CD4-positive, alpha-beta T cell (primary cell): Measurements from ENCODE around the gene C6orf163. TPM values are rescaled to one million over a fixed set of nuclear protein-coding genes. Genes with fewer than 3 reads are reported as not detected.

Experiments used
- ATAC-seq: fragments of 200-7000 bp; cut with Tn5 transposase; one replicate; pipeline ENCODE4 v1.10.0; 2022; ENCODE audit warnings: mild to moderate bottlenecking; ENCODE audit not compliant: poor library complexity
- CTCF ChIA-PET: fragments of 350-600 bp; sonication (Branson Sonifier 250); formaldehyde crosslinking; loops from one replicate; lab custom pipeline; 2021; ENCODE audit warnings: antibody characterized with exemption, inconsistent platforms; lab: Charles Lee
- POLR2A ChIA-PET: fragments of 350-600 bp; sonication (Branson Sonifier 250); formaldehyde crosslinking; loops from one replicate; lab custom pipeline; 2021; ENCODE audit warnings: antibody characterized with exemption, inconsistent platforms; lab: Charles Lee
- DNase-seq, 14 experiments: peaks; one replicate each; pipeline ENCODE4 v3.0.0-alpha.2; 2013 to 2020; ENCODE audit warnings: mixed read lengths in 2 of 14
- H3K27ac ChIP-seq, 2 donors: one replicate each; pipeline versions ENCODE4 v1.5.1 to v1.7.0; 2013; ENCODE audit warnings: low read length in 2 of 2, low read depth in 1 of 2, mild to moderate bottlenecking in 1 of 2
- H3K27me3 ChIP-seq, 2 experiments: 1 replicate in 1 of 2; 2 replicates in 1 of 2; pipeline versions ENCODE4 v1.6.1 to v1.7.0; 2013; ENCODE audit warnings: low read length in 2 of 2, control low read depth in 1 of 2, mild to moderate bottlenecking in 1 of 2, moderate library complexity in 1 of 2; ENCODE audit not compliant: insufficient read depth in 2 of 2, control insufficient read depth in 1 of 2
- H3K36me3 ChIP-seq: one replicate; pipeline ENCODE4 v1.6.1; 2013; ENCODE audit warnings: low read length, control low read depth; ENCODE audit not compliant: insufficient read depth
- H3K4me1 ChIP-seq: one replicate; pipeline ENCODE4 v1.6.1; 2013; ENCODE audit warnings: low read length, control low read depth; ENCODE audit not compliant: insufficient read depth
- H3K4me3 ChIP-seq: one replicate; pipeline ENCODE4 v1.5.1; 2013; ENCODE audit warnings: mild to moderate bottlenecking, low read length, moderate library complexity
- H3K9me3 ChIP-seq, 2 experiments: 1 replicate in 1 of 2; 2 replicates in 1 of 2; pipeline versions ENCODE4 v1.6.1 to v1.7.0; 2013; ENCODE audit warnings: low read length in 2 of 2, mild to moderate bottlenecking in 2 of 2, control low read depth in 1 of 2, moderate library complexity in 1 of 2; ENCODE audit not compliant: control insufficient read depth in 1 of 2, insufficient read depth in 1 of 2
- H3K27ac Mint-ChIP-seq: one replicate; pipeline ENCODE4 v1.8.0; 2020; ENCODE audit warnings: mixed read lengths
- H3K27me3 Mint-ChIP-seq: one replicate; pipeline ENCODE4 v1.8.0; 2021; ENCODE audit warnings: mixed read lengths
- H3K36me3 Mint-ChIP-seq: one replicate; pipeline ENCODE4 v1.8.0; 2021; ENCODE audit warnings: low read depth, mixed read lengths
- H3K4me1 Mint-ChIP-seq: one replicate; pipeline ENCODE4 v1.8.0; 2021; ENCODE audit warnings: low read depth, mixed read lengths
- H3K4me3 Mint-ChIP-seq: one replicate; pipeline ENCODE4 v1.8.0; 2020; ENCODE audit warnings: mild to moderate bottlenecking, mixed read lengths
- H3K9me3 Mint-ChIP-seq: one replicate; pipeline ENCODE4 v1.8.0; 2020; ENCODE audit warnings: mixed read lengths
- intact Hi-C, 2 experiments: fragments of 100-400 bp; cut with DNase I in 1 of 2; cut with micrococcal nuclease in 1 of 2; formaldehyde crosslinking; loops; one replicate each; pipeline versions ENCODE4 v1.15.1 to v1.9.0; 2023 to 2025; cut with DNase I, micrococcal nuclease
- total RNA-seq, 174 experiments: library from RNA in 2 of 174; stranded (reverse) in 2 of 174; gene quantifications; one replicate each; pipeline ENCODE4 v1.2.3 and lab custom pipeline; 2021 to 2026
- TF ChIP-seq, protein P1 (sequence below): fragments of 200-600 bp; IDR thresholded peaks from one replicate; pipeline ENCODE4 v1.8.0; 2022; ENCODE audit warnings: antibody characterized with exemption, mild to moderate bottlenecking

The C6orf163 gene
- total RNA-seq, 2 experiments from 2014 or later: 0.93 to 1.4 TPM

DNA sequence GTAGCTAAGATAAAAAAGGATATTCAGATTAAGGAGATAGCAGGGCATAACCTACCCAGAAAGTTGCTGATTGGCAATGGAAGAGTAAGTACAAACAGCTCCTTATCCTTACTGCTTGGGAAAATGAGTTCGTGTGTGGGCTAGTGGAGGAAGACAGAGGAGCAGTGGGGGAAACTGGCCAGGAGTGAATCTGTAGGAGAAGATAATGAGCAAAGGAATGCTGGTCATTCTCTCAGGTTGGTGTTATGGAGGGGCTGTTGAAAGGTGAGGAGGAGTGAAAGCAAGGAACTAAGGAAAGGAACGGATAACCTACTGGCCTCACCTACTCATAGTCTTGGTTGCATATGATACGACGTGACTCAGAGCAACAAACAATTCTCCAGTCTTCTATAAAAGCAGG lies 8.2 kb upstream of the C6orf163 start:
- Histone ChIP-seq H3K4me1 (peaks cover 8% of the 10 kb centered on the region), H3K27ac (no peak overlapping the region), H3K9me3 (peaks cover 0 to 6% of the 10 kb centered on the region in 2 experiments), H3K27me3 (no peaks in the 10 kb centered on the region), H3K4me3 (no peak overlapping the region), H3K36me3 (no peaks in the 10 kb centered on the region)
- H3K4me1 Mint-ChIP-seq: peaks cover 23% of the 10 kb centered on the region
- TF ChIP-seq, protein P1, sequence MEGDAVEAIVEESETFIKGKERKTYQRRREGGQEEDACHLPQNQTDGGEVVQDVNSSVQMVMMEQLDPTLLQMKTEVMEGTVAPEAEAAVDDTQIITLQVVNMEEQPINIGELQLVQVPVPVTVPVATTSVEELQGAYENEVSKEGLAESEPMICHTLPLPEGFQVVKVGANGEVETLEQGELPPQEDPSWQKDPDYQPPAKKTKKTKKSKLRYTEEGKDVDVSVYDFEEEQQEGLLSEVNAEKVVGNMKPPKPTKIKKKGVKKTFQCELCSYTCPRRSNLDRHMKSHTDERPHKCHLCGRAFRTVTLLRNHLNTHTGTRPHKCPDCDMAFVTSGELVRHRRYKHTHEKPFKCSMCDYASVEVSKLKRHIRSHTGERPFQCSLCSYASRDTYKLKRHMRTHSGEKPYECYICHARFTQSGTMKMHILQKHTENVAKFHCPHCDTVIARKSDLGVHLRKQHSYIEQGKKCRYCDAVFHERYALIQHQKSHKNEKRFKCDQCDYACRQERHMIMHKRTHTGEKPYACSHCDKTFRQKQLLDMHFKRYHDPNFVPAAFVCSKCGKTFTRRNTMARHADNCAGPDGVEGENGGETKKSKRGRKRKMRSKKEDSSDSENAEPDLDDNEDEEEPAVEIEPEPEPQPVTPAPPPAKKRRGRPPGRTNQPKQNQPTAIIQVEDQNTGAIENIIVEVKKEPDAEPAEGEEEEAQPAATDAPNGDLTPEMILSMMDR: no peak
- no peaks in the 10 kb centered on the region for H3K27me3 Mint-ChIP-seq
- H3K4me3 Mint-ChIP-seq: no peak overlapping the region
- CTCF ChIA-PET: no interaction called here
- H3K36me3 Mint-ChIP-seq: peaks cover 36% of the 10 kb centered on the region
- intact Hi-C loops: no loop called here
- H3K27ac Mint-ChIP-seq: no peak overlapping the region
- no peaks in the 10 kb centered on the region for H3K9me3 Mint-ChIP-seq
- DNase-seq (no peak), ATAC-seq (no peak)
- POLR2A ChIA-PET: no interaction called here

GRCh38 chr6:87340230-87340629 lies 4.4 kb upstream of the C6orf163 start:
- Mint-ChIP-seq H3K4me3 (no peak overlapping the region), H3K27ac (no peak overlapping the region), H3K9me3 (no peaks in the 10 kb centered on the region), H3K27me3 (no peaks in the 10 kb centered on the region), H3K36me3 (peaks cover 26% of the 10 kb centered on the region), H3K4me1 (peaks cover 8% of the 10 kb centered on the region)
- H3K9me3 ChIP-seq: no peaks in the 10 kb centered on the region
- ChIA-PET POLR2A (no interaction called here), CTCF (interaction anchor here (1.0 kb wide), 1 partner anchor 31 kb away, joined by 3 read pairs; no protein-coding TSS in a partner anchor)
- no peaks in the 10 kb centered on the region for H3K4me1 ChIP-seq
- H3K27me3 ChIP-seq: no peaks in the 10 kb centered on the region
- DNase-seq (no peak), ATAC-seq (no peak)
- H3K4me3 ChIP-seq: no peak overlapping the region
- H3K27ac ChIP-seq: no peak overlapping the region
- TF ChIP-seq, protein P1: no peak
- intact Hi-C loops: no loop called here
- H3K36me3 ChIP-seq: peaks cover 7% of the 10 kb centered on the region

- H3K9me3 Mint-ChIP-seq: no peaks in the 10 kb centered on the region
- DNase-seq (no peak), ATAC-seq (no peak)
- H3K36me3 Mint-ChIP-seq: peaks cover 24% of the 10 kb centered on the region
- H3K27me3 ChIP-seq: no peaks in the 10 kb centered on the region
- no peak overlapping the region for H3K27ac ChIP-seq
- no peaks in the 10 kb centered on the region for H3K9me3 ChIP-seq
- CTCF ChIA-PET: no interaction called here
- no peaks in the 10 kb centered on the region for H3K27me3 Mint-ChIP-seq
- H3K27ac Mint-ChIP-seq: no peak overlapping the region
- H3K36me3 ChIP-seq: peaks cover 7% of the 10 kb centered on the region
- no peak overlapping the region for H3K4me3 Mint-ChIP-seq
- H3K4me1 Mint-ChIP-seq: peaks cover 5% of the 10 kb centered on the region
- H3K4me3 ChIP-seq: no peak overlapping the region
- TF ChIP-seq, protein P1: no peak
- no peaks in the 10 kb centered on the region for H3K4me1 ChIP-seq
- POLR2A ChIA-PET: no interaction called here
- intact Hi-C loops: no loop called here
Measured at GRCh38 chr6:87341158-87341557, 3.5 kb upstream of the C6orf163 start.
